Occipital lobe (tissue), 2 donors: ENCODE measurements around the gene UTS2B. TPM values are rescaled to one million over a fixed set of nuclear protein-coding genes. Genes with fewer than 3 reads are reported as not detected.
A peak's percentile ranks its signal among the peaks of the same experiment; 100 is the strongest.

Source experiments
- DNase-seq: peaks from one replicate; lab custom pipeline; 2025; lab: John Stamatoyannopoulos, UW
- total RNA-seq: library from RNA; depleted of rRNA; stranded (reverse); fragments of >200 nt; gene quantifications from one replicate; pipeline ENCODE4 v1.2.3, GENCODE V29; 2014

Gene UTS2B
- total RNA-seq, 1 donor from 2014 or later: 1.6 TPM

- no peak for DNase-seq
These were observed 22.9 kb upstream of the UTS2B start for GRCh38 chr3:191353022-191353777.

- DNase-seq: no peak
These were observed 21.7 kb upstream of the UTS2B start for GRCh38 chr3:191352014-191352413.

- DNase-seq: no peak
These were observed 20.2 kb upstream of the UTS2B start for GRCh38 chr3:191350396-191351090.

- no peak for DNase-seq
These were observed 17.8 kb upstream of the UTS2B start for GRCh38 chr3:191348098-191348497.

GRCh38 chr3:191347228-191347627 lies 16.9 kb upstream of the UTS2B start:
- no peak for DNase-seq

- DNase-seq: no peak
These were observed 15.0 kb upstream of the UTS2B start for GRCh38 chr3:191345334-191345733.

- DNase-seq: no peak
These were observed 13.6 kb upstream of the UTS2B start for GRCh38 chr3:191343913-191344312.

- no peak for DNase-seq
These were observed 12.8 kb upstream of the UTS2B start for GRCh38 chr3:191343115-191343514.

- no peak for DNase-seq
These were observed 12.1 kb upstream of the UTS2B start for GRCh38 chr3:191342411-191342810.

GRCh38 chr3:191342006-191342405 lies 11.7 kb upstream of the UTS2B start:
- DNase-seq: no peak

GRCh38 chr3:191340966-191341365 lies 10.6 kb upstream of the UTS2B start:
- DNase-seq: no peak

- DNase-seq: no peak
These were observed 10.0 kb upstream of the UTS2B start for GRCh38 chr3:191340351-191340750.

- no peak for DNase-seq
These were observed 9.1 kb upstream of the UTS2B start for GRCh38 chr3:191339316-191339917.

- DNase-seq: no peak
These were observed 7.8 kb upstream of the UTS2B start for GRCh38 chr3:191338177-191338488.

GRCh38 chr3:191336833-191337232 lies 6.5 kb upstream of the UTS2B start:
- DNase-seq: no peak

GRCh38 chr3:191334346-191334893 lies 4.1 kb upstream of the UTS2B start:
- no peak for DNase-seq

GRCh38 chr3:191333298-191333880 lies 3.1 kb upstream of the UTS2B start:
- no peak for DNase-seq

GRCh38 chr3:191331388-191331787 lies 1.1 kb upstream of the UTS2B start:
- DNase-seq: no peak

- no peak for DNase-seq
These were observed 263 bp upstream of the UTS2B start for GRCh38 chr3:191330530-191331048.

GRCh38 chr3:191328962-191329653 lies 1.2 kb downstream of the UTS2B start, which contains the start of gene CCDC50:
CCDC50 (plus strand) TSS chr3:191329394; CDS start chr3:191329675, 281 bp downstream.
- peak; percentile 77 for DNase-seq

GRCh38 chr3:191328383-191328961 lies 1.9 kb downstream of the UTS2B start:
- no peak for DNase-seq
